SHP77 treated with DMSO at 0.1 percent for 48 hours (cell line): ENCODE measurements around the gene AKAP6.

ENCODE experiments used
- DNase-seq: peaks from one replicate; lab custom pipeline; 2025; lab: John Stamatoyannopoulos, UW

Gene AKAP6

DNA sequence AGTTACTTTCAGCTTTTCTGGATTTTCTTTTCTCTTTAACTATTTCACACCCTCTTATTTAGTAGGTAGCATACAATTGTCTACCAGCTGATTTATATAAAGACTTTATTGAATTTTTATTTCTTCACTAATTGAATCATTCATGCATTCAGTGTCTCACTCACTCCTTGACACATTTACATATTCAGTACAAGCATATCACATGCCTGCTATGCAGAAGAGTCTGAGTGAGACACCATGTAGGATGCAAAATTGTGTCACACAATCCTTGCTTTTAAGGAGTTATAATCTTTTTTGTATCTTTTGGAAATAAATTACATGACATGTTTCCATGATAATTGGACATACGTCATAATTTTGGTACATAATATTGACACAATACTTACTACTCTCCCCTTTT, 83.0 kb downstream of the AKAP6 start:
- DNase-seq: no peak

DNA sequence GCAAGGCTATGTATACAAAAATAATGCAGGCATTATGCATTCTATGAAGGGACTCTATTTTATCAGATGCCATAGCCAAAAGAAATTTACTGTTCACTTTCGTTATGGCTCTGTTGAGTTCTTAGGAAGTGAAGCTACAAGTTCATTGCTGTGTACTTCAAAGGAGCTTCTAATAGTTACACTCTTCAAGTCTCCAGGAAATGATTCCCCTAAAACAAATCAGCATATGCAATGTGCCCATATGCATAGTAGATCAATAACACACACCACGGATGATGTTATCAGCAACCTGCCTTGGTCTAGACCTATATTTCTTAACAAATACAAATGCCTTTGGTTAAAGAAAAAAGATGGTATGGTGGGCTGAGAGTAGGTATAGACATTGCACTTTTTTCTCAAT, 83.4 kb downstream of the AKAP6 start:
- DNase-seq: no peak

DNA sequence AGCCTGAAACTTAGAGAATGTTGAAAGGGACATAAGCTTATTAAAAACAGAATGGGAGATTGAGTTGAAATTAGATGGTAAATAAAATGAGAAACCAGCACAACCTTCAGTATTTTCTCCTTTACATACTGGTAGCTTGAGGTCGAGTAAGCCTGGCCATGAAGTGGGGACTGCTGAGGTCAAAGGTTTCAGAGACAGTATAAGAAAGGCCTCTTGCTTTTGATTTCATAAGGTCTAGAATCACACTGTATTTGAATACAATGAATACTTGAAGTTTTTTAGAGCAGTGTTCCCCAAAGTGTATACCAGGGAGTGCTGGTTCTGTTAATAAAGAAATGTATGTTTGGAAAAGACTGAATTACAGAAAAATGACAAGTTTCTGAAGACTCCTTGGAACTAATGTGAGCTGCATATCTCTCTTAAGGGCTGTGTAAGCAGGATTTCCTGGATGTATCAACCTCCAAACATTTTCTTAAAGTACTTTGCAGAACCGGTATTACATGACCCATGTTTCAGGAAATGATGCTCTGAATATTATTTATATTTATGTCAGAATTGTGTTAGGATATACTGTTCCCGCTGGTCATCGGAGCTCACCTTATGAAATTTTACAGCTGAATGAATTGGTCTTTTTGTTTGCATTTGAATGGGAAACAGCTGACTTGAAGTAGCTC, 85.0 kb downstream of the AKAP6 start:
- DNase-seq: no peak

DNA sequence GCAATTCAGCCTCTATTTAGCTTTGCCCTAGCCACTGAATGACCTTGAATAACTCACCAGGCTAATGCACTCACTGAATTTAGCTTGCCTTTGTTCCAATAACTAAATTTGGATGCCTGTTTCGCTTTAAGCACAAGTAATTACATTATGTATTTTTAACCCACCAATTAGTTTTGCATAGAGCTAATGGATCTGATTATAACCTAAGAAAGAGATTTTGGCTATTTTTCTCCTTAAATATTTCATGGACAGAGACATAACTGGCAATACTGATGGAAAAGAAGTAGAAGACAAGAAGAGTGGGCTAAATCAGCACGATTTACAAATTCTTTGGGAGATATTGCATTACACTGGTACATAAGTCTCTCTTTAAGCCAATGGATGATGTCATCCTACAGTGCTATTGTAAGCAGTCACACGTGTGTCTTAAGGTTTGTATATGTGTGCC, 85.7 kb downstream of the AKAP6 start:
- no peak for DNase-seq

DNA sequence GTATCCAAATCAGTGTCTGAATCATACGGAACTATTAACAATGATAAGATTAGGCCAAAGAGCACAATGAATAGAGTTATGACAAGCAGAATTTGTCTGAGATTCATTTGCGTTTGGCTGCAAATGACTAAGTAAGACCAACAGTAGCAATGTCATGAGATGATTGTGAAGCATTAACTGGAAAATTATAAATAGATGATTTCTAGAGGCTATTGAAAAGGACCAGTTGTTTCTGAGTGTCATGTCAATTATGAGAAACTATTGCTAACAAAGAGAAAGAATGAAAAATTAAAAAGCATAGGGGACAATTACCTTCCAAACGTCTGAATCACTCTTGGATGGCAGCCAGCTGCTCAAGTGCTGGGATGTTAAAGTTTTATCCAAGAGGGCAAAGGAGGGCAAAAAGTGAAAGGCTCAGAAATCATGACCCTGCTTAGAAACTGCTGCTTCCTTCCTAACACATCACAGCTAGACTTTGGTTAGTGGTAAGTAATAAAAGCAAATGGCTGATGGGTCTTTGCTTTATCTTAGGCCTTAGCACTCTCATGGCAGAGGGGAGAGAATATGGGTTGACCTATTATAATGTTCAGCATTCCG, 89.0 kb downstream of the AKAP6 start:
- no peak for DNase-seq

DNA sequence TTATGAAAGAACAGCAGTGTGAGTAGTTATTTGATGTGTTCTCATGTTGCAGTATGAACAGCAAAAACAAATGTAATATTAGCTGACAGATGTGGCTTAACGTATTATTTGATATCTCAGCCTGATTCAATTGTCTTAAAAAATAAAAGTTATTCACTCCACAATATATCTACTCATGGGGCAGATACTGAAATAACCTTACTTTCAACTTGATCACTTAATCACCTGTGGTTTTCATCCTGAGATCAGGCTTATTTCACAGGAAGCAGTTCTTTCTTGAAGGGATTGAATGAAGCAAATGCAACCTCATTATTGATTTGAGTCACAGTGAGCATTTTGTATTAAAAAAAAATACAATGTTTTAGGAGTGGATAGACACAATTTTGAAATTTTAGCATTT, 90.3 kb downstream of the AKAP6 start:
- DNase-seq: no peak

DNA sequence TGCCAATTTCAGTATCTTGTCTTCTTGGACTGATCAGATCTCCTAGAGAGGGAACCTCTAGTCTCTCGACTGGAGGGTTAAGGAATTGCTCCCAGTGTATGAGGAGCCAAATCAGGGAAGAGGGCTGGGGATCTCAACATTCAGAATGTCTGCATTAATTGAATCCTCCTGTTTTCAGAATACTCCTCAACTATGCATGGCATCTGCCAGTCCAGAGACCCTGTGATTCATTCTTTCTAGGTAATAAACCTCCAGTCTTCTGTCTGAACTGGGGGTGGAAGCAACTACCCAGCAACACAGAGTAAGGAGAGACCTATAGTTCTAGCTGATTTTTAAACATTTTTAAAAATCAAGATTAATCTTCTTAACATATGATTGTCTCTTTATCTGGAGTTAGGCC, 92.7 kb downstream of the AKAP6 start:
- DNase-seq: no peak

DNA sequence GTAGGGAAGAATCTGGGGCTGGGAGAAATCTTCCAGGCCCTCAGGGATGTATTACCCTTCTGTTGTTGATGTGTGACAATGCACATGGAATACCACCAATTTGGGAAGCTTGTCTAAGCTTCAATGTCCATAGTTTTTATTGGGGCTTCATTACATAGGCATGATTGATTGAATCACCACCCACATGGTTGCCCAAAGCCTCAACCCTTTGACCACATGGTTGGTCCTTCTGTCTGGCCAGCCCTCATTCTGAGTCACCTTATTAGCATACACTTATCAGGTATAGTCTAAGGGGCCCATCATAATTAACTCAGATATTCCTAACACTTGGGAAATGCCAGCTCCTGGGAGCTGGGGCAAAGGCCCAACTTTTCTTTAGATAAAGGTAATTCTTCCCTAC, 93.3 kb downstream of the AKAP6 start:
- DNase-seq: no peak

DNA sequence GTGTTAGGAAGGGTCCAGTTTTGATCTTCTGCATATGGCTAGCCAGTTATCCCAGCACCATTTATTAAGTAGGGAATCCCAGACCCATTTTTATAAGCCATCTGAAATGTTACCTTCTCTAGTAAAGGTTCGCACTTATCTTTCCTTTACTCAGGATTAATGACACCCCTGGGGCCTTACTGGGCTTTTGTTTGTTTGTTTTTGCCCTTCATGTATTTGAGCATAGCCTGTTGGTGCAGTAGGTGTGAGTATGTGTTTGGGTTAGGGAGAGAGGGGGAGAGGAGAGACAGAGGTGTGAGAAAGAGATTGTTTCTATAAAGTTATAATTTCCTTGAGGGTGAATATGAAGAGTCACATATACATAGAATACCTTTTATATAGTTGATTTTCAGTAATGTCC, 96.9 kb downstream of the AKAP6 start:
- DNase-seq: no peak

DNA sequence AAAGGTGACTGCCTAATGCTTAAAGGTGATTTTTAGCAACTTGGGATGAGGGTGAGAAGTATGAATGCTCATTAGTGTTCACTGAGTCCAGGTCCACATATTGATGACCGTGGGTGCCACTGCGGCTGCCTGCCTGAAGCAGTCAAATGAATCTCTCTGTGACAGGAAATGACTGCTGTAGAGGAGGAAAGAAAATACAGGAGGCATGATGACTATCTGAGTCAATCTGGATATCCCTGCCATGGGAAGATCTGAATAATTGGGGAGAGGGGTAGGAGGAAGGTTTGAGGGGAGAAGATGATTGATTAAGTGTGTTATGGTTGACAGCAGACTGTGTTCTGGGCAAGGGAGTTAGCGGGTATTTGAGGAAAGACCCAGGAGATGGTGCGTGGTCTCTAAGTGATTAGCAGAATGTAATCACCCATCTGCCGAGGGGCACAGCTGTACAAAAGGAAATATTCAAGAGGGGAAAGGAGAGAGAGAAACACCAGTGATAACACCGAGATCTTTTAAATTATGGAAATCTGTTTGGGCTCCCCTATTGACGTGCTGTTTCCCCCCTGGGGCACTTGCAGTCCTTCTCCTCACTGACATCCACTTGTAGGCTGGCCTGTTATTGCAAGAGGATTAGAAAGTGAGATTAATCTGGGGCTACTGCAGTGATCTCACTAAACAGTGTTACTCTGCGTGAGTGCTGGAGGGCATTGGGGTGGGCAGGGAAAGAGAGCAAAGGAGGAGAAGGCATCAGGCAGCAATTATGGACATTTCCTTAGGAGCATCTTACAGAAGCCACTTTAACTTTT, 97.7 kb downstream of the AKAP6 start:
- no peak for DNase-seq

DNA sequence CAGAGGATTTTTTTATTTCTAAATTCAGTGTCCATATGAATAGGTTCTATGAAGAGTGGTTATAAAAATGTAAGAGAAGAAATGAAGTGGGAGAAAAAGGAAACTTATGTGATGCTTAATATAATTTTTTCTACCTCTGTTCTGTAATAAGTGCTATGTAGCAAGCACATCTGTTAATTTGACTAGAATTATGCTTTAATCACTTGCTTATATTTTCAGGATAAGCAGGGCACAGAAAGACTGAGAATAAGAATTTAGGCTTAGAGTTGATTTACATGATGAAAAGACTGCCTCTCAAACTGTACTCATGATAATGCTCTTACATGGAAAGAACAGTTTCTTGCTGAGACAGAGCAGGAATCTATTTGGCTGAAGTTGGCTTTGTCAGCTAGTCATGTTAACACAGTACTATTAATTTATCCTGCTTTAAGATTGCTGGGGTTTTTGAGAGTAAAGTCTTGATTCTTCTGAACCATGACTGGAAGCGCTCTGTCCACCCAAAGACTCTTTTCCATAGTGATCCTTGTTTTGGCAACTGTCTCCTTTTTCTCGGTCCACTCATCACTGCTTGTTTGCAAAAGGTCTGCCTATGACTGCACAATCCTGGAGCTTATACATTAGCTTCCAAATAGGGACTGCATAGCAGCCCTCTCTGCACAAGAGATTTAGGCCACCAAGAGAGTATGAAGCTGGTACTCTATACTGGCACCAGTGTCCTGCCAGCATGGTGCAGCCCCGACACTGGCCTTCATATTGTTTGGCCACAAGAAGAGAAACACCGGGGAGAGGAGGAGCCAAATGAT, 98.8 kb downstream of the AKAP6 start:
- DNase-seq: no peak

DNA sequence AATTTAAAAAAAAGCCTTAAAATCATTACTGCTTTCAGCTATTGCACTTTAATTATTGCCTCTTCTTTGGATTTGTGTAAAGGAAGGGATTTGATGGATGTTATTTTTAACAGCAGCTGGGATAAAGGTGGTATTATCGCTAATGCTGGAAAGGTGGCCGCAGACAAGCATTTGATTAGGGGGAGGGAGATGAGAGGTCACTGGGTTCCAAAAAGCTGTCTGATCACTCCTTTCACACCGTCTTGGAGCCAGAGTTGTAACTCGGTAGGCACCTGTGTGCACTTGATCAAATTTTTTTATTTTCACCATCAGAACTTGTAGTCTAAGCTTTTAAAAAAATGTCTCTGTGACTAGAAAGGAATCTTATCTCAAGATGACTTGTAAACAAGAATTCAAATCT, 99.8 kb downstream of the AKAP6 start:
- DNase-seq: no peak

DNA sequence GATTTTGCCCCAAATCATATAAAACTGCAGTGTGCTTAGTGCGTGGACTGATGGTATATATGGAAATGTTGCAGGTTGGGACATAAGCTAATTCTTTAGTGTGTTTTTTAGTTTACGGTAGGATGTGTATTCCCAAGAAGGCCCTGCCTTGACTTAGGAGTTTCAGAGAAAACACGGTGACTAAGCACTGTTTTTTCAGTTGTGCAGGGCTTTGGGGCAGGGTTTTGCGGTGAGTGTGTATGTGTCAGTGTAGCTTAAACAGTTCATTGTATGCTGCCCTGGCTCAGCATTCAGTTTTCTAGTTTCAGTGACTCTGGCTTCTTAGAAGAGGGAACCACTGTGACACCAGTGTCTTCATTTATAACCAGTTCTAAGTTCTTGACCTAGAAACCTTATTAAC, 101.2 kb downstream of the AKAP6 start:
- DNase-seq: no peak

DNA sequence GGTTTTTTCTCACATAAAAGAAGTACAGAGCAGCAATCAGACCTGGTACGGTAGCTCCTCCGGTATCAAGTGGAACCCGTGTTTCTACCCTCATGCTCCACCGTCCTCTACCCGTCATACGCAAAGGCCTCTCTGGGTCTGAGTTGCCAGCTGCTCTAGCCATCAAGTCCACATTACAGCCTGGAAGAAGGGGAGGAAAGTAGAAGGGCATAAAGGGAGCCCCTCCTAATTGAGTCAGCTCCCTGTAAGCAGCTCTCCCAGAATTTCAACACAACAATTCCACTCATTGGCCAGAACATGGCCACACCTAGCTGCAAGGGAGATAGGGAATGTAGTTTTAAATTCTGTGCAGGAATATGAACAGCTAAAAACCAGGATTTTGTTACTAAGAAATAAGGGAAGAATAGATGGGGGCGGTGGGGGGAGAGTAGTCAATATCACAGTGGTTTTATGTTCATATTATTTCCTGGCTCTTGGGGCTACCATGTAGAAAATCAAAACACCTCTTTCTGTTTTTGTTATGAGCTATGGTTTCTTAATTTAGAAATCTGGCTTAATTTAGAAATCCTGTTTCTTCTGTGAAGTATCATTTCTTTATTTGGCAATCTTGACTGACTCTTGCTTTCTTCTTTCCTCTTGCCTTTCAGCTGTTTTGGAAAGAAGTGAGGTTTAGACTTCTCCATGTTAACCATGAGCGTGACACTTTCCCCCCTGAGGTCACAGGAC, 103.9 kb downstream of the AKAP6 start:
- no peak for DNase-seq

DNA sequence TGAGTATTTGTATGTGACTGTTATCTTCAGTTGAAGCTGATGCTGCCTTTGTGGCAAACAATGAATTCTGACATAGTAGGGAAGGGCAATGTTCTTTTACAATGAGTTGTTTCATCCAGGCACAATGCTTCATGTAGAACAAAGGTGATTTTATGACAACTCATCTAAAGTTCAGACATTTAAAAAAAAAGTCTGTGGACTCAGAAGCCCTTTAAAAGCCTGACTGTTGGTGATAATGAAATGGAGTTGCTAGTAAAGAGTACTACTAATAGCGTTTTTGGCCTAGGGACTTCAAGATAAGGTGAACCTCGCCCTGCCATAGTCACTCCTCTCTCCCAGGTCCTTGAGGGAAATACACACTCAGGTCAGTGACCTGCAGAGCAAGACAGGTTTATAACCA, 105.1 kb downstream of the AKAP6 start:
- no peak for DNase-seq

DNA sequence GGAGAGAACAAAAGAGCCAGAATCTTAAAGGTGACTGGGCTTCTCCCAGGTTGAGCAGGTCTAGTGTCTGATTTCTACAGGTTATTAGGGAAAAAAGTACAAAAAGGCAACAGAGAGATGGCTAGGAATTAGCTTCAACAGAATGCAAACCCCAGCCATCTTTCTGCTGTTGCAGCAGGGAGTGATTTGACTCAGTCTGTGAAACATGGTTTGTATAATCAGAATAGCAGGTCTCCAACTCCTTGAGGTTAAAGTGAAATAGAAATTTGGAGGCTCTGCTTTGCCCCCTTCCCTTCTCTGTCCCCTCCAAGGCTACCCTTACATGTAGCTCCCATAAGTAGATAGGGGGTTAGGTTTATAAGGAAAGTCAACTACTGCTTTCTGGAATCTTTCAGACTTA, 105.8 kb downstream of the AKAP6 start:
- no peak for DNase-seq

DNA sequence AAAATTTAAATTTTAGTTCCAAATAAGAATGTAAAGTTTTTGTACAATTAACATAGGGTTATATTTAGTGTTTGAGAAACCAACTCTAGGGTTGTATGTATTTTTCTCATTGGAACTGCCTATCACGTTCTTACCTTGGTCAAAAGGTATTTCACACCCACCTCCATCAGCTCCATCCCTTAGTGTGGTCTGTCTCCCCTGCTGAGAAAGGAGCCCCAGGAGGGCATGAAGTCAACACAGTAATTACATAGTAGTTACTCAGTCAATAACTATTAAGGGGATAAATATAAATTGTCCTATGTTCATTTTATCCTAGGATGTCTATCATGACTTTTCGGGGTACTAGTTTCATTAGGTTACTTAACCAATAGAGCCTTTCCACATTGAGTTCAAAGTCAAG, 106.3 kb downstream of the AKAP6 start:
- DNase-seq: no peak

DNA sequence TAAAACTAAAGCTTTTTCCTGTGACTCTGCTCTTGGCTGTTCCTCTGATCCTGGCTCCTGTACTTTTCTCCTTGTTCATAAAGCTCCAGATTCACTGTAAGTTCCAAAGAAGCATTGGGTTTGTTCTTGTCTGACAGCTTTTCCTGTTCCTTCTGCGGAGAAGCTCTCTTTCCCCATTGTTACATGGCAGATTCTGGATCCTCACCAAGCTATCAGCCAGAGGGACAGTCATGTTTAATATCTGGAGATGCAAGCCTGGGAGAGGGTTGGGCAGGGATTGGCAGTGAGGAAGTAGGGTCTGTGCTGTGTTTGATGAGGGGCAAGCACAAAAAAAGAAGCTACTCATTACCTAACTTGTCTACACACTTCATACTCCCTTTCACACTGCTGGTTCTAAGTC, 107.9 kb downstream of the AKAP6 start:
- no peak for DNase-seq

DNA sequence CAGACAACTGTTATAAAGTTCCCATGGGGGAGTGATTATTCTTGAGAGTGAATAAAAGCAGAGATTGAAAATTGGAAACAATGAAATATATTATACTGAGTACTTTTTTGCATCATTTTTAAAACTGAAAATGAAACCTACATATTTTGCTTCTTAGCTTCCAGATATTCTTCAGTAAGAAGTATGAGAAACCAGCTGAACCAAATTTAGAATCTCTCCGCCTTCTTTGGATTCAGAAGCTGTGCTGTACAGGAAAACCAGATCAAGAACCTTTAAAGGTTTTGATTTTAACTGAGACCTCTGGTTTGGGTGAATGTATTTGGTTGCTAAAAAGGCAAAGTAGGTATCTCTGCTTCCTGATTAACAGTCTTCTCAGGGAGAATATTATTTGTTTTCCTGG, 109.4 kb downstream of the AKAP6 start:
- DNase-seq: no peak

DNA sequence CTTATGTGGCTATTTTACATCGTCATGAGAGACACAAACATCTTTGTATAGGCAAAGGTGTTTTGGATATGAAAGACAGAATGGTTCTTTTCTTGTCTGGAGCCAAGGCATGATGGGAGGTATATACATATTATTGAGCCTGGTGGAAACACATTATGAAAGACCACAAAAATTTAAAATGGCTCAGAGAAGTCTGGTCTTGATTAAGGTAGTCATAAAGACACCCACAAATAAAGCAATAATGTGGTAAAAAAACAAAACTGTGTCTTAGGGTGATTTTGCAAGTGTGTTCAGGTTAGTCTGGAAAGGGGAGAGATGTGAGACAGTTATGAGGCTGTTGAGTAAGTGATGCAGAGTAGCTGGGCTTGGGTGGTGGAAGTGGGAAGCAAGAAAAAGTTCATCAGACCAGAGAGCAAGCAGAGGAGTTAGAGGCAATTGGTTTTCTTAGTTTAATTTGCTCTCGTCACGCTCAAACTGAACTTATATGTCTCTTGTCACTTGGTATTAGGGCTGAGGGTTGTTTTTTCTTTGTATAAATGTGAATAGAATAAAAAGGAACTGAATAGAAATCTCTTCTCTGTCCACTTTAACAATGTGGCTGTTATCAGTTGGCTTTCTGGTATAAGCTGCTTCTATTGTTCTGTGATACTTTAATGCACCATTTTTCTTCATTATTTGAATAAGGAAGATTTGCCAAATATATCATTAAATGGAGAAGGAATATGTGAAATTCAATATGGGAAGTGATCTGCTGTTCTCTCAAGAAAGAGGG, 115.0 kb downstream of the AKAP6 start:
- no peak for DNase-seq

DNA sequence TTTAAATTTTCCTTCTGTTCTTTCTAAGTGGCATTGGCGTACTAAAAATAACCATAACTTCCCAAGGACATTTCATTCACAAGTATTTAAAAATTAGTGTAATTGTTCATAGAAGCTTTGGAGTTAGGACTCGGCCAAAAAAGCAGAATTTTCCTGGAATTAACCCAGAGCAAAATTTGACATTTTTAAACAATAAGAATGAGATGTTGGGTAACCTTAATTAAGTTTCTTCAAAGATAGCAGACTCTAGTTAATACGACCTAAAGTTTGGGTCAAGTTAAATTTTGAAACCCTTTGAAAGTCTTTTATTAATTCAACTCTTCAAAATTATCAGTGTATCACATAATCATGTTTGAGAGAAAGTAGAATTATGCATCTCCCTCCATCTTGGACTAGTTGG, 118.3 kb downstream of the AKAP6 start:
- DNase-seq: no peak
